Rectal smooth muscle tissue (tissue), 1 donor: ENCODE data around the gene FST.

ENCODE experiments used
- H3K27ac ChIP-seq: one replicate; pipeline ENCODE4 v1.7.0; 2013; ENCODE audit warnings: low read depth, low read length, inconsistent platforms
- H3K27me3 ChIP-seq: one replicate; pipeline ENCODE4 v1.7.0; 2013; ENCODE audit warnings: low read length; ENCODE audit not compliant: control insufficient read depth, insufficient read depth
- H3K36me3 ChIP-seq: one replicate; pipeline ENCODE4 v1.7.0; 2013; ENCODE audit warnings: low read length; ENCODE audit not compliant: control insufficient read depth, insufficient read depth
- H3K4me1 ChIP-seq: one replicate; pipeline ENCODE4 v1.7.0; 2013; ENCODE audit warnings: low read length; ENCODE audit not compliant: control insufficient read depth, insufficient read depth
- H3K4me3 ChIP-seq: one replicate; pipeline ENCODE4 v1.7.0; 2013; ENCODE audit warnings: low read length
- H3K9ac ChIP-seq: one replicate; pipeline ENCODE4 v1.7.0; 2013; ENCODE audit warnings: low read length

Gene FST

DNA sequence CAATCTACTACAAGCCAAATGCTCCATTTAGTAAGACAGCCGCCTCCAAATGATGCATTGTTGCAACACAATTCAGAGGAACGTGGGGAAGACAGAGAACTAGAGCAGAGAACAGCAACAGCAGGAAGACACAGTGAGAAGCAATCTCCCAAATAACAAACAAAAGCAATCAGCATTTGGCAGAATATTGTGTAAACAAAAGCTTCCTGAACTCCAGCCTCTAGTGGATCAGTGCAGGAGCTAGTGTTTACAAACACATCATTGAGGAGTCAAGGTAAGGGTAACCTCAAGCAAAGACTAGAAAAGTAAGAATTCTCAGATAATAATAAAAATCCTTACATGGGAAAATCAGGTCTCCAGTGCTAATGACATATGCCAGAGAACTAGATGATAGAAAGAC is 20.6 kb downstream of the FST start:
- no peak overlapping the region for H3K4me3 ChIP-seq
- H3K27ac ChIP-seq: no peak overlapping the region
- H3K4me1 ChIP-seq: no peaks in the 10 kb centered on the region
- no peak overlapping the region for H3K9ac ChIP-seq
- H3K36me3 ChIP-seq: no peaks in the 10 kb centered on the region
- no peaks in the 10 kb centered on the region for H3K27me3 ChIP-seq

DNA sequence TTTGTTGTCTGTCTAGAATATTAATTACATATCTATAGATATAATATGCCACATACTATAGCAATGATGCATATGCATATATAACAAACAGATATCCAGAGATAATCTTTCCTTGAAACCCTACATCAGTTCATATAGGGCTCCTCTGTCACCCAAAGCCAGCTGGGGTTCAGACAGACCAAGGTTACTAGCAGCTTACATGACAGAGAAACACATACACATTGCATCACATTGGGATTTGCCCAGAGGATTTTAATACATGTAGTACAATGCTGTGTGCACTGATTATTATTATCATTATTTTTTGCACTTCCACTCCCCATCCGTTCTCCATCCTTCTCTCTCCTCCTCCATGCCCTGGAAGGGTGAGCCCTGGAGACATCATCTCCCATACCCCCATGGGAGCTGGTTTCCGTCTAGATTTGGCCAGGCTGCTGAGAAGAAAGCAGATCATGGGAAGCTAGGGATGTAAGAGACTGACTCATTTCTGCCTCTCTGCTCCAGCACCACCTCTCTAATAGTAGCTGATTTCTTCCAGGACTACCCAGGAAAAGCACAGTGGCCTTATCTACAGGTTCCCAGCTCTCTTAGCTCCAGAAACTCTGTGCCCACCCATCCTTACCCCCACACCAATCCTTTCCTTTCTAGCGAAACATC is 23.3 kb downstream of the FST start:
- no peak overlapping the region for H3K4me3 ChIP-seq
- no peak overlapping the region for H3K27ac ChIP-seq
- no peaks in the 10 kb centered on the region for H3K4me1 ChIP-seq
- no peak overlapping the region for H3K9ac ChIP-seq
- no peaks in the 10 kb centered on the region for H3K36me3 ChIP-seq
- H3K27me3 ChIP-seq: no peaks in the 10 kb centered on the region

DNA sequence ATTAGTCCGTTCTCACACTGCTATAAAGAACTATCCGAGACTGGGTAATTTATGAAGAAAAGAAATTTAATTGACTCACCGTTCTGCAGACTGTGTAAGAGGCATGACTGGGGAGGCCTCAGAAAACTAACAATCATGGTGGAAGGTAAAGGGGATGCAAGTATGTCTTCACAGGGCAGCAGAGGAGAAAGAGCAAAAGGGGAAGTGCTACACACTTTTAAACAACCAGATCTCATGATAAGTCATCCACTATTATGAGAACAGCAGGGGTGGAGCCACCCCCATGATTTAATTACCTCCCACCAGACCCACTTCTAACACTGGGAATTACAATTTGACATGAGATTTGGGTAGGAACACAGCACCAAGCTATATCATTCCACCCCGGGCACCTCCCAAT is 26.6 kb downstream of the FST start:
- Histone ChIP-seq H3K36me3 (no peaks in the 10 kb centered on the region), H3K27ac (no peak overlapping the region), H3K27me3 (no peaks in the 10 kb centered on the region), H3K4me3 (no peak overlapping the region), H3K4me1 (no peaks in the 10 kb centered on the region), H3K9ac (no peak overlapping the region)

DNA sequence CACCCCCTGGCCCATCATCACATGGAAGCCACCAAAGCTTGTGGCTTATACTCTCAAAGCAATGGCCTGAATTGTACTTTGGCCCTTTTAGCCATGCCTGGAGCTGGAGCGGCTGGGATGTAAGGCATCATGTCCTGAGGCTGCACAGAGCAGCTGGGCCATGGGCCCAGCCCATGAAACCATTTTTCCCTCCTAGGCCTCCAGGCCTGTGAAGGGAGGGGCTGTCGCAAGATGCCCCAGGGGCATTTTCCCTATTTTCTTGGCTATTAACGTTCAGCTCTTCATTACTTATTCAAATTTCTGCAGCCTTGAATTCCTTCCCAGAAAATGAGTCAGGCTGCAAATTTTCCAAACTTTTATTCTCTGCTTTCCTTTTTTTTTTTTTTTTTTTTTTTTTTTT is 27.7 kb downstream of the FST start:
- no peaks in the 10 kb centered on the region for H3K36me3 ChIP-seq
- no peak overlapping the region for H3K4me3 ChIP-seq
- no peaks in the 10 kb centered on the region for H3K27me3 ChIP-seq
- no peaks in the 10 kb centered on the region for H3K4me1 ChIP-seq
- H3K9ac ChIP-seq: no peak overlapping the region
- no peak overlapping the region for H3K27ac ChIP-seq

DNA sequence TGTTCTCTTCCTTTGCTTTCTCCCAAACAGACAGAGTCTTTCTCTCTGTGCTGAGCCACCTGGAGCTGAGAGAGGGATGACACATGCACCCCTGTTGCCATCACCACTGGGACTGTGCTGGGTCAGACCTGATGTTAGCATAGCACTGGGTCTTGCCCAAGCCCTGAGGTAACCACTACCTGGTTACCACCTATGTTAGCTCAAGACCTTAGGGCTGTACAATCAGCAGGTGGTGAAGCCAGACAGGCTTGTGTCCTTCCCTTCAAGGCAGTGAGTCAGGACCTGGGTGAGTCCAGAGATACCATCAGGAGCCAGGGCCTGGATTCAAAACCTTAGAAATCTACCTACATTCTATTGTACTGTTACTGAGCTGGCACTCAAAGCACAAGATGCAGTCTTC is 32.1 kb downstream of the FST start:
- Histone ChIP-seq H3K27ac (no peak overlapping the region), H3K36me3 (no peaks in the 10 kb centered on the region), H3K4me1 (no peaks in the 10 kb centered on the region), H3K9ac (no peak overlapping the region), H3K27me3 (no peaks in the 10 kb centered on the region), H3K4me3 (no peak overlapping the region)

DNA sequence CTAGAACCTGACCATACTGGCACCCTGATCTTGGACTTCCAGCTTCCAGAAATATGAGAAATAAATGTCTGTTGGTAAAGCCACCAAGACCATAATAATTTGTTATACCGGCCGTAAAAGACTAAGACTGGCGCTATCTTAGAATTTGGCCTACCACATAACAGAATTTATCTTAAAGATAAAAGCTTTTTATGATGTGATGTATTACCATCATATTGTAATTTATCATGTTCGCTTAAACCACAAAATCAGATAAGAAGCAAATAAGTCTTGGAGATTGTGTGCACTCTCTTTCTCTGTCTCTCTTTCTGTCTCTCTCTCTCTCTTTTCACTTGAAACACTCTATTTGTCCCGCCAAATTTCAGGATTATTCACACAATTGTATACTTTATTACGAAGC is 35.6 kb downstream of the FST start:
- Histone ChIP-seq H3K27ac (no peak overlapping the region), H3K4me1 (no peaks in the 10 kb centered on the region), H3K9ac (no peak overlapping the region), H3K27me3 (no peaks in the 10 kb centered on the region), H3K4me3 (no peak overlapping the region), H3K36me3 (no peaks in the 10 kb centered on the region)

DNA sequence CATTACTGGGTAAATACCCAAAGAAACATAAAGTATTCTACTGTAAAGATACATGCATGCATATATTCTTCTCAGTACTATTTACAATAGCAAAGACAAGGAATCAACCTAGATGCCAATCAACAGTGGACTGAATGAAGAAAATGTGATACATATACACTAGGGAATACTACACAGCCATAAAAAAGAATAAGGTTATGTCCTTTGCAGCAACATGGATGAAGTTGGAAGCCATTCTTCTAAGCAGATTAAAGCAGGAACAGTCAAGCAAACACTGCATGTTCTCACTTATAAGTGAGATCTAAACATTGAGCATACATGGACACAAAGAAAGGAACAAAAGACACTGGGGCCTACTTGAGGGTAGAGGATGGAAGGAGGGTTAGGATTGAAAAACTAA is 40.4 kb downstream of the FST start:
- Histone ChIP-seq H3K4me1 (no peaks in the 10 kb centered on the region), H3K9ac (no peak overlapping the region), H3K36me3 (no peaks in the 10 kb centered on the region), H3K27ac (no peak overlapping the region), H3K4me3 (no peak overlapping the region), H3K27me3 (no peaks in the 10 kb centered on the region)
